ENCODE measurements around the gene UROS. TPM values are rescaled to one million over a fixed set of nuclear protein-coding genes. Genes with fewer than 3 reads are reported as not detected.

Gene UROS
- total RNA-seq (2014; rRNA removed; shearing (Covaris generic); ENCODE audit: low replicate concordance), result 78.8 and 87.2 TPM in 2 replicates

DNA sequence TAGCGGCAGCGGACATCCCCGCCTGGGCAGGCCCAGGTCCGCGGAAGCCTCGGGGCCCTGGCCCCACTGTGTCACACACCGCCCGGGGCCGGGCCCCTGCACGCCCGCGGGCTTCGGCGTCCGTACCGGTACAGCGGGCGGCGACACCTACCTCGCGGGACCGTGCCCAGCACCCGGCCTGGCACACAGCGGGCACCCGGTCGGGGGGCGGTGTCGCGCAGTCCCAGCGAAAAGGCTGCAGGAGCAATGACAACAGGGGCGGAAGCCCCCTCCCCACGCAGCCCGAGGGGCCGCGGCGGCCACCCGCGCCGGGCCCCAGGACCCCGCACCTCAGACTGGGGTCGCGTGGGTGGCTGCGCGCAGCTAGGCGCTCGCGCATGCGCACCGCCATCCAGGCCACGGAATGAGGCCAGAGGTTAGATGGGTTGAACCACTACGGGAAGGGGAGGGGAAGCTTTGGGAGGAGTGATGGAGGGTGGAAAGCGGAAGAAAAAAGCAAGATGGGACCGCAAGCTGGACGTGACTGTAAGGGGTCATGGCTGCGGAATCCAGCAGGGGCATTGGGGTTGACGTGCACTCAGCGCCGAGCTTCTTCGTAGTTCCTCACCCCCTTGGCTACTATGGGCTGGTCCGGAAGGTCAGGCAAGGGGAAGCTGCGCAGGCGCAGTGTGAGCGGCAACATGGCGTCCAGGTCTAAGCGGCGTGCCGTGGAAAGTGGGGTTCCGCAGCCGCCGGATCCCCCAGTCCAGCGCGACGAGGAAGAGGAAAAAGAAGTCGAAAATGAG, at the start of gene UROS, which contains the start of gene BCCIP:
UROS (minus strand) TSS at position 381 of the 785 bp plus-strand sequence. CDS start 6,759 bp downstream, outside the sequence.
BCCIP (plus strand) TSS at position 669 of the 785 bp plus-strand sequence; CDS start at position 681, 12 bp downstream.
- Histone ChIP-seq H3K36me3 (peaks cover 30% of the 10 kb centered on the region), H3K9me3 (no peaks in the 10 kb centered on the region), H3K27me3 (no peaks in the 10 kb centered on the region), H3K4me3 (peak within 1 kb of the TSS; percentile 100)
- DNase-seq, result peak; percentile 86

DNA sequence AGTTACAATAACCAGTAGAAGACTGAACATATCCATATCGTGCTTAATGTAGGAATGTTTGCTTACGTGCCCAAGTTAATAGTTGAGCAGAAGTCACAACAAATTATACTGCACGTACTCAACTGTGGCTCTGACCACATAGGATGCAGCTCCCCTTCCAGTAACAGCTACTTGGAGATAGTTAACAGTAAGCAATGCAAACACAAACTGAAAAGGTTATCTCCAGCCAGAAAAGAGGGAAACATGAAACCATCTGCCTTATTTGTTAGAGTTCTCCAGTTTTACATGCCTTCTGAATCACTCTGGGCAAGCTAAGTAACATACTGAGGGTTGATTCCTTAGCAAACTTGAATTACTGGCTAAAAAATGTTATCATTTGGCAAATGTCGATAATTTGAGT, 48.3 kb upstream of the UROS start:
- no peak for DNase-seq
- H3K36me3 ChIP-seq, result peaks cover 6% of the 10 kb centered on the region
- H3K4me3 ChIP-seq, result no peak overlapping the region
- no peaks in the 10 kb centered on the region for H3K27me3 ChIP-seq
- H3K9me3 ChIP-seq, result peaks cover 4% of the 10 kb centered on the region; the same call in 1 of the 2 replicates

DNA sequence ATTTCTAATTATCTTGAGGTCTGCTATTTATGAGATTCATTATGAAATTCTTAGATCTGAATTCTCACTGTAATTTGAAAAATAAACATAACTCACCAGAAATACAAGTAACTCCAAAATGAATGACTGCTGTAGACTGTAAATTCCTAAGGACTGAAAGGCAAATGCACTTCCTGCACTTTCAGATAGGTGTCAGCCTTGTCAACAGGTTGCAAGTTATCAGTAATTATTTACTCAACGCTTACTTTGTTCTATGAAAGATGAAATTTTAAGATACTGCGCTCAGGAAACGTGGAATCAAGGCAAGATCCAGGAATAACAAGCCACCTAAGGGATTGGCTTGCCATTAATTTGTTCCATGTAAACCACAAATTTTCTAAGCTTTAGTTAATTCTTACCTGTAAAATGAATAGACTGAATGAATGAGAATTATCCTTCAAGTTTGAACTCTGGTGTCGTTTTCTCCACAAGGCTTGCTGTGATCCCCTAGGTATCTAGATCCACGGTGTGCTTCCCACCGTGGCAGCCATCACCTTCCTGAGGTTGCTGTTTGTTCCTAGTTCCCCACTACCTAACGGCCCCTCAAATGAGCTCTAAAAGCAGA, 45.4 kb upstream of the UROS start:
- Histone ChIP-seq H3K27me3 (no peaks in the 10 kb centered on the region), H3K9me3 (no peaks in the 10 kb centered on the region), H3K36me3 (no peaks in the 10 kb centered on the region; the same call in 1 of the 2 replicates), H3K4me3 (no peak overlapping the region)
- DNase-seq, result no peak

- Histone ChIP-seq H3K36me3 (no peaks in the 10 kb centered on the region; the same call in 1 of the 2 replicates), H3K4me3 (no peak overlapping the region), H3K27me3 (no peaks in the 10 kb centered on the region), H3K9me3 (no peaks in the 10 kb centered on the region)
- no peak for DNase-seq
These were observed 43.5 kb upstream of the UROS start for GRCh38 chr10:125866421-125867029.

- Histone ChIP-seq H3K27me3 (no peaks in the 10 kb centered on the region), H3K36me3 (no peaks in the 10 kb centered on the region; the same call in 1 of the 2 replicates), H3K4me3 (no peak overlapping the region), H3K9me3 (no peaks in the 10 kb centered on the region)
- no peak for DNase-seq
These were observed 42.1 kb upstream of the UROS start for GRCh38 chr10:125865120-125865519.

GRCh38 chr10:125859128-125859817, 36.2 kb upstream of the UROS start:
- H3K27me3 ChIP-seq, result no peaks in the 10 kb centered on the region
- H3K36me3 ChIP-seq, result peaks cover 4% of the 10 kb centered on the region
- no peak overlapping the region for H3K4me3 ChIP-seq
- no peaks in the 10 kb centered on the region for H3K9me3 ChIP-seq
- DNase-seq, result no peak

DNA sequence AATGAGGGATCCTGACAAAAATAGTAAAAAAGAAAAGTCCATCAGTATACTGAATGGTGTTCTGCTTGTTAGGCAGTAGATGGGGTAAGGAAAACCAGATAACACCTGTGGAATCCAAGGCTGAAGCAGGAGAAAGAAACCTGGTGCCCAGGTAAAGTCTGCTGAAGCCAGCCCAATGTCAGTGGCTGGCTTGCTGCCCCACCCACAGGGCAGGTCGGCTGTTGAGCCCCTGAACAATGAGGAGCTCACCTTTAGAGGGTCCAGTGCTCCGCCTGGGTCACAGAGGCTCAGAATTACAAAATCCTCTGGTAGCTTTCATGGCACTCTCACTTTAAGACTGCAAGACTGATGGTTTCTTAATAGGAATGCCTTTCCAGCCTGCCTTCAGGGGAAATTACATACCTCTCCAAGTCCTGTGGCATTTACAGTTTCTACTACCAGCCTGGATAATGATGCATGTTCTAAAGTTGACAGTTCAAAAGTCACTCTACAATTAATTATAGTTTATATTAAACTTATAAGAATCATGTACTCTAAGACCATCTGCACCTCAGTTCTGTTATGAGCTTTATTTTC, 34.2 kb upstream of the UROS start:
- Histone ChIP-seq H3K9me3 (no peaks in the 10 kb centered on the region), H3K36me3 (peaks cover 10% of the 10 kb centered on the region), H3K27me3 (no peaks in the 10 kb centered on the region), H3K4me3 (no peak overlapping the region)
- no peak for DNase-seq

DNA sequence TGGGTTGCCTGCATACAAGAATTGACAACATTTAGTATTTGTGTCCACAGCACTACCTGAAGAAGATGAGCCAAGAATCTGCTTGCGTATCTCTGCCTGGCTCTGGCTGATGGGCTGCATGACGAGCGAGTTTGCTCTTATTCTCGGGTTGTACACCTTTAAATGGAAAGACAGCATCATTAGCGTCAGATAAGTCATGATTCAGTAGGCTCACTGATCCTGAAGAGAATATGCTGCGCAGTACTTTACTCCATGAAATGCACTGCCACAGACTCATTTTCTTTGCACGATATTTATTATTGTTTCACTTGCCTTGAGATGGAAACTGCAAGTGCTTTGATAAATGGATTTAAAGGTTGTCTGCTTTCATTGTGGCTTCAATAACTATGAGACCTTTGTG, 29.4 kb upstream of the UROS start:
- Histone ChIP-seq H3K36me3 (peaks cover 15% of the 10 kb centered on the region), H3K27me3 (no peaks in the 10 kb centered on the region), H3K9me3 (no peaks in the 10 kb centered on the region), H3K4me3 (no peak overlapping the region)
- no peak for DNase-seq

GRCh38 chr10:125850766-125851731, 28.0 kb upstream of the UROS start:
- Histone ChIP-seq H3K9me3 (no peaks in the 10 kb centered on the region), H3K4me3 (no peak overlapping the region), H3K27me3 (no peaks in the 10 kb centered on the region), H3K36me3 (peaks cover 15% of the 10 kb centered on the region)
- no peak for DNase-seq

GRCh38 chr10:125849448-125849847, 26.4 kb upstream of the UROS start:
- no peaks in the 10 kb centered on the region for H3K9me3 ChIP-seq
- no peak overlapping the region for H3K4me3 ChIP-seq
- DNase-seq, result no peak
- H3K36me3 ChIP-seq, result peaks cover 15% of the 10 kb centered on the region
- H3K27me3 ChIP-seq, result no peaks in the 10 kb centered on the region

DNA sequence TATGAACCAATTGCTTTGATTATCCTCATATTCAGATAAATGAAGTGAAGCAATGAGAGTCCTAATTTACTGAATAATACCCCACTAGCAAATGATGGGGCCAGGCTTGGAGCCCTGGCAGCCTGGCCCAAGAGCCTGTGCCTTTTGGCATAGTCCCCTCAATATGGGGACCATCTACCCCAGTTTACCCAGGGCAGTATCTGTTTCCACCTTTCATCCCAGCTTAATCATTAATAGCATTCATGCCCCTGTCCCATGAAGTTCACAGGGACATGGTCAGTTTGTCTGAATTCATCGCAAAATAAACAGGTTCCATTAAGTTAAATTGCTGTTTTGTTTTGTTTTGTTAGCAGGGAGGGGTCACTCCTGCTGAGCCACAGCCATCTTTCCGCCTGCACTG, 25.8 kb upstream of the UROS start:
- H3K4me3 ChIP-seq, result no peak overlapping the region
- no peaks in the 10 kb centered on the region for H3K9me3 ChIP-seq
- H3K27me3 ChIP-seq, result no peaks in the 10 kb centered on the region
- DNase-seq, result no peak
- peaks cover 15% of the 10 kb centered on the region for H3K36me3 ChIP-seq

GRCh38 chr10:125848371-125848770, 25.3 kb upstream of the UROS start:
- H3K36me3 ChIP-seq, result peaks cover 15% of the 10 kb centered on the region
- no peaks in the 10 kb centered on the region for H3K9me3 ChIP-seq
- no peak overlapping the region for H3K4me3 ChIP-seq
- DNase-seq, result no peak
- H3K27me3 ChIP-seq, result no peaks in the 10 kb centered on the region

DNA sequence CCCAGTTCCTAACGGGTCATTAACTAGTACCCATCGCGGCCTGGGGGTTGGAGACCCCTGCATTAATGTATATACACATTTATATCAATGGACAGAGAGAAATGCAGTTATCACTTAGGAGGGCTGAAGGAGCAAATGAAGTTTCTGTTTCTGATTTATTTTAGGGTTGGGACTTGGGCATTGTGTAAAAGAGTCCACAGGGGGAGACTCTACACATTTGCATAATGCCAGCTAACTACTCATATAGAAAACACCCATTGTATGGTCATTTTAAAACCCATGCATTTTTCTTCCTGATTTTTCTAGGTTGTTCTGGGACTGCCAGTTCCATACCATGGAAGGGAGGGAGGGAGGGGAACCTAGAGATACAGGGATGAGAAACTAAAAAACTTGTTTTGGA, 23.8 kb upstream of the UROS start:
- peaks cover 9% of the 10 kb centered on the region for H3K36me3 ChIP-seq

DNA sequence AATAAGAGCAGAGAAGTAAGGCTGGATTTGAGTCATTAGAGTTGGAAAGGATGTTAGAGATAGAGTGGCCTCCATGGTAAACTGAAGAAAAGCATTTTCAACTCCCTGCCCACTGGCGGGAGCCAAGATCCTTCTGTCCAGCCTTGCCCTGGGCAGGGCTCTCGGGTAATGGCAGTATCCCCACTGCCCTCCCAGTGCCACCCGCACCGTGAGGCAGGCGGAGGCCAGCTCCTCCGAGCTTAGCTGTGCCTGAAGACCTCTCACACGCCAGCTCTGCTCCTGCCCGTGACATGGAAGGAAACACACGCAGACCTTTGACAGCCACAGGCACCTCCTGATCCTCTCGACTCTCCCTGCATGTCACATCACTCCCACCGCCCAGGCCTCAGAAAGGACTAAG, 22.6 kb upstream of the UROS start:
- no peak for DNase-seq
- H3K4me3 ChIP-seq, result no peak overlapping the region
- no peaks in the 10 kb centered on the region for H3K27me3 ChIP-seq
- H3K36me3 ChIP-seq, result peaks cover 14% of the 10 kb centered on the region
- H3K9me3 ChIP-seq, result no peaks in the 10 kb centered on the region

More for the DNA sequence above, 23.8 kb upstream of the UROS start:
- Histone ChIP-seq H3K4me3 (no peak overlapping the region), H3K9me3 (no peaks in the 10 kb centered on the region), H3K27me3 (no peaks in the 10 kb centered on the region)
- DNase-seq, result no peak

- H3K36me3 ChIP-seq, result peaks cover 22% of the 10 kb centered on the region
- H3K9me3 ChIP-seq, result no peaks in the 10 kb centered on the region
These were observed 21.7 kb upstream of the UROS start for GRCh38 chr10:125844751-125845221.

More at GRCh38 chr10:125844751-125845221, 21.7 kb upstream of the UROS start:
- Histone ChIP-seq H3K4me3 (no peak overlapping the region), H3K27me3 (no peaks in the 10 kb centered on the region)
- DNase-seq, result no peak
